ENCODE measurements around the gene SLC41A1. TPM values are rescaled to one million over a fixed set of nuclear protein-coding genes. Genes with fewer than 3 reads are reported as not detected.

Gene SLC41A1
- polyA plus RNA-seq, 1 of the 3 experiments (the other 2 are of a cell fraction) = 18.3 TPM

GRCh38 chr1:205817364-205817763 is 4.4 kb upstream of the SLC41A1 start:
- CTCF ChIA-PET = interaction anchor here (0.8 to 2.1 kb wide), 4 partner anchors 9 to 160 kb away, joined by 3 to 5 read pairs (median 4); no protein-coding TSS in a partner anchor

More at GRCh38 chr1:205817364-205817763, 4.4 kb upstream of the SLC41A1 start:
- Histone ChIP-seq H2AFZ (ENCODE audit: low read depth) (no peak overlapping the region), H3K79me2 (ENCODE audit: insufficient read depth) (peaks cover 5% of the 10 kb centered on the region; the same call in 1 of the 2 replicates), H3K27ac (ENCODE audit: low read depth in 2 of 2, low read length in 1 of 2) (no peak overlapping the region), H3K9me3 (no peaks in the 10 kb centered on the region), H3K36me3 (replicated peaks in 1 of 2; ENCODE audit: control insufficient read depth in 1 of 2, insufficient read depth in 2 of 2, low read length in 1 of 2) (no peaks in the 10 kb centered on the region), H3K27me3 (ENCODE audit: insufficient read depth) (no peaks in the 10 kb centered on the region), H3K4me3 (ENCODE audit: low read depth in 2 of 2, low read length in 1 of 2) (no peak overlapping the region), H3K9me2 (no peaks in the 10 kb centered on the region), H4K20me1 (ENCODE audit: insufficient read depth) (no peaks in the 10 kb centered on the region), H3K4me2 (no peak overlapping the region), H3K4me1 (ENCODE audit: control insufficient read depth in 1 of 2, insufficient read depth in 2 of 2, low read depth in 1 of 2, low read length in 1 of 2) (peaks cover 0 to 10% of the 10 kb centered on the region in 2 experiments; a peak in 2 of 4 replicates), H3F3A (replicated peaks; ENCODE audit: insufficient read depth) (no peaks in the 10 kb centered on the region), H3K9ac (no peak overlapping the region)
- WGBS (ENCODE audit: low lambda C conversion rate) = 79% methylated on average over 3 of the region's 3 CpGs
- DNase-seq = no peak
- POLR2A ChIA-PET = no interaction called here
- no peak for TF ChIP-seq REST (IDR thresholded peaks at IDR 0.05; ENCODE audit: low read depth, low read length)
- no peak for TF ChIP-seq FOSL2 (IDR thresholded peaks at IDR 0.05; ENCODE audit: borderline replicate concordance, low read depth)
- no peak for TF ChIP-seq MAX (IDR thresholded peaks at IDR 0.05; ENCODE audit: low read depth)
- no peak for TF ChIP-seq RCOR1 (IDR thresholded peaks at IDR 0.05; ENCODE audit: low read length)
- TF ChIP-seq SIN3A (IDR thresholded peaks at IDR 0.05; ENCODE audit: borderline replicate concordance, low read depth, low read length) = no peak
- TF ChIP-seq EZH2phosphoT487 (IDR thresholded peaks at IDR 0.05; ENCODE audit: borderline replicate concordance, low read depth) = no peak
- no peak for TF ChIP-seq CTCF (IDR thresholded peaks at IDR 0.05)
- TF ChIP-seq POLR2AphosphoS5 (IDR thresholded peaks at IDR 0.05; ENCODE audit: low read depth, low read length) = no peak
- no peak for TF ChIP-seq ZBTB33 (IDR thresholded peaks at IDR 0.05; ENCODE audit: borderline replicate concordance, low read depth)
- TF ChIP-seq TAF1 (IDR thresholded peaks at IDR 0.05; ENCODE audit: borderline replicate concordance, low read depth, low read length) = no peak
- no peak for TF ChIP-seq SMC3 (IDR thresholded peaks at IDR 0.05; ENCODE audit: low read depth, low read length)
- TF ChIP-seq EP300 (IDR thresholded peaks at IDR 0.05; ENCODE audit: borderline replicate concordance in 1 of 2, low read depth in 1 of 2, low read length in 1 of 2) = no peak
- no peak for TF ChIP-seq FOXJ3 (CRISPR knock-in tag; IDR thresholded peaks at IDR 0.05)
- no peak for TF ChIP-seq TCF12 (IDR thresholded peaks at IDR 0.05)
- no peak for TF ChIP-seq CHD2 (IDR thresholded peaks at IDR 0.05; ENCODE audit: low read length, partially characterized antibody)
- no peak for TF ChIP-seq IRF3 (IDR thresholded peaks at IDR 0.05; ENCODE audit: low read depth, low read length)
- TF ChIP-seq NRF1 (IDR thresholded peaks at IDR 0.05; ENCODE audit: low read depth, low read length) = no peak
- TF ChIP-seq JUND (IDR thresholded peaks at IDR 0.05) = no peak

Data from SK-N-SH (cell line).